ENCODE measurements around the gene MRAS.

DNA sequence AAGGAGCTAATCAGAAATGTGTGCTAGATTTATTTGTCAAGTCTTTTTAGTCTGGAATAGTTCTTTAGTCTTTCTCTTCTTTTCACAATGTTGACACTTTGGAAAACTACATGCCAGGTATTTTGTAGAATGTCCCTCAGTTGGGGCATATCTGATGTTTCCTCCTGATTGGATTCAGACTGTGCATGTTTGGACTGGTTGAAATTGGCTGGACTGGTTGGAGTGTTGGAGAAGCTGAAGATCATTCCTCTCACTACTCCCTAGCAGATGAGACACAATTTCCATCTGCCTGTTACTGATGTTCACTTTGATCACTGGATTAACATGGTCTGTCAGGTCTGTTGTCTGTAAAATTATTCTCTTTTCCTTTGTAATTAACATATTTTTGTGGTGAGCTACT is 22.4 kb upstream of the MRAS start:
- no peak for TF ChIP-seq CTCF (IDR thresholded peaks at IDR 0.05)
- no peak for TF ChIP-seq POLR2A (IDR thresholded peaks at IDR 0.05)

Data from gastroesophageal sphincter (tissue), 3 donors.